ENCODE results near the gene DUSP22.
A peak's percentile ranks its signal among the peaks of the same experiment; 100 is the strongest.

Gene DUSP22

DNA sequence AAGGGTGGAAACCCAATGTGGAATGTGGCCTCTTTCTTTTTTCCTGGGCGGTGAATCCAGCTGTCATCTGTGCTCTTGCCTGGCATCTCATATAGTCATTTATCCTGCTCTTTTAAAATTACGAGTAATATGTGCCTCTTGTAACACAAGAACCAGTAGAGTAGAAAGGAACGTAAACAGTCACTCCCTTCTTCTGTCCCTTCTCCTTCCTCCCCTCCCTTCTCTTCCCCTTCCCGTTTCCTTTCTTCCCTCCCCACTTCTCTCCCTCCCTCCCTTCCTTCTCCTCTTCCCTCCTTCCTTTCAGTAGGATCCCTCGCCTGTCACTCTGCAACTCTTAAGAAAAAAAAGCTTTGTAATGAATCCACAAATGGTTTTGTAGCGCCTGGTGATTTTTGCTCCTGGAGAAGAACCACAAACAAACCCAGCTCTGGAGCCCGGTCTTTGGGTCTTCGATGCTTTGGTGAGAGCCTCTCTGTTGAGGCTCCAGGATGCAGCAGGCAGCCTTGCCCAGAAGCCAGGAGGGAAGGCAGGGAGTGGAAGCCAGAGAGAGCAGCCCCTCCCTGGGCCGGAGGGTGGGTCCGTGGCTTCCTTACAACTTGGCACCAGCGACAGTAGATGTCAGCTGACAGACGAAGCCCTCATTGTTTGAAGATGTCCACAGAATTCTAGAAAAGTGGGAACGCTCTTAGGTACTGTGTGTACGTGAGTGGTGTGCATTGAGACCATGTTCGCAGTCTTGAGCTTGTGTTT is 15.0 kb downstream of the DUSP22 start:
- Mint-ChIP-seq H3K27me3 (no peaks in the 10 kb centered on the region), H3K36me3 (peaks cover 32% of the 10 kb centered on the region), H3K27ac (no peak overlapping the region), H3K9me3 (no peaks in the 10 kb centered on the region), H3K4me3 (no peak overlapping the region), H3K4me1 (peaks cover 36% of the 10 kb centered on the region)
- DNase-seq (ENCODE audit: low spot score in 2 of 2) (no peak), ATAC-seq (ENCODE audit: low read depth) (no peak)

DNA sequence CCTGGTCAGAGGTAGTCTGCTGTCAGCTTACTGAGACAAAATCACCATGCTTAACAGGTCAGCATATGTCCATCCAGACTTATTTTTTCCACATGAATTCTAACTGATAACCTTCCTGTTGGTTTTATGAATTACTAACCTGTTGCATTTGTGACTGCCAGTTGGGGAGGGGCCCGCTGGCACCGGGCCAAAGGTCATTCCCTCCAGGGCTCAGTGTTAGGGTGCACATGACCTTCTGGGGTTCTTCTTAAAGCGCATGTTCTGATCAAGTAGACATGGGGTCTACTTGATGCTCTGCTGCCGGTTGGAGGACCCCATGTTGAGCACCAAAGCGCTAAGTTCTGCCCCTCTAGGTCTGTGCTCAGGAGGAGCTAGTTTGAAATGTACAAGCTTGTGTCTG is 15.6 kb downstream of the DUSP22 start:
- Mint-ChIP-seq H3K4me1 (peaks cover 39% of the 10 kb centered on the region), H3K27me3 (no peaks in the 10 kb centered on the region), H3K9me3 (no peaks in the 10 kb centered on the region), H3K27ac (no peak overlapping the region), H3K36me3 (peaks cover 32% of the 10 kb centered on the region), H3K4me3 (no peak overlapping the region)
- DNase-seq (ENCODE audit: low spot score in 2 of 2): no peak
- no peak for ATAC-seq (ENCODE audit: low read depth)

DNA sequence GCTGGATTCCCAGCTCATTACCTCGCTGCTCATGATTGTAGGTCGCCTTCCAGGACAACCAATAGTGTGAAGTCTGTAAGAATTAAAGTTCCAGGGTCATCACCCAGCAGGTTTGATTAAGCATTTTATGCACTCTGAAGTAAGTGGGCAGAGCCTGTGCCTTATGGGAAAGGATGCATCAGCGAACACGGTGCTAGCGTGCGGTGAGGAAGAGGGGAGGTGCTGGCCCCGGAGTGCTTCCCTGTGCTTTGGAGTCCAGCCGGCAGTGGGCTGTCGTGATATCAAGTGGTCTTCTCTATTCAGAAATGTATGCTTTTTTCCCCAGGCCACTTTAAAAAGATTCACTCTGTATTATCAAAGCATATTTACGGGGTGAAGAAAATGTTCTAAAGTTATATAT is 16.0 kb downstream of the DUSP22 start:
- H3K9me3 Mint-ChIP-seq: no peaks in the 10 kb centered on the region
- no peaks in the 10 kb centered on the region for H3K27me3 Mint-ChIP-seq
- no peak for ATAC-seq (ENCODE audit: low read depth)
- no peak for DNase-seq (ENCODE audit: low spot score in 2 of 2)
- no peak overlapping the region for H3K4me3 Mint-ChIP-seq
- peaks cover 32% of the 10 kb centered on the region for H3K36me3 Mint-ChIP-seq
- H3K4me1 Mint-ChIP-seq: peaks cover 43% of the 10 kb centered on the region
- no peak overlapping the region for H3K27ac Mint-ChIP-seq

DNA sequence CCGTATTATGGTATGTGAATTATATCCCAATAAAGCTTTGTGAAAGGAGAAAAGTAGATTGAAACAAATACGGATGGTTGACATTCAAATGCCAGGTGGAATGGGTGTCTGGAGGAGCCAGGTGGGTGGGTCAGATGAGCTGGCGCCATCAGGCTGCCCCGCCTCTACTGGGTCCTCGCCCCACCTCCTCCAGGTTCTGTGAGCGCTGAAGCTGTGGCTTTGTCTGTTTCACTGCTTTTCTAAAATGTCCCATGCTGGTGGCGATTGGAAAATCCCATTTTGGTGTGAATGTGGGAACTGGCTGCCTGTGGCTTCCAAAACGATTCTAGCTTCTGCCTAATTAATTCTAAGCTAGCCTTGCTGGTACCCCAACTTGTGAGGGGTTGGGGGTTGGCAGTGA is 16.5 kb downstream of the DUSP22 start:
- Mint-ChIP-seq H3K9me3 (no peaks in the 10 kb centered on the region), H3K27me3 (no peaks in the 10 kb centered on the region), H3K4me3 (no peak overlapping the region), H3K4me1 (peaks cover 46% of the 10 kb centered on the region), H3K27ac (no peak overlapping the region), H3K36me3 (peaks cover 32% of the 10 kb centered on the region)
- no peak for ATAC-seq (ENCODE audit: low read depth)
- DNase-seq (ENCODE audit: low spot score in 2 of 2): no peak

DNA sequence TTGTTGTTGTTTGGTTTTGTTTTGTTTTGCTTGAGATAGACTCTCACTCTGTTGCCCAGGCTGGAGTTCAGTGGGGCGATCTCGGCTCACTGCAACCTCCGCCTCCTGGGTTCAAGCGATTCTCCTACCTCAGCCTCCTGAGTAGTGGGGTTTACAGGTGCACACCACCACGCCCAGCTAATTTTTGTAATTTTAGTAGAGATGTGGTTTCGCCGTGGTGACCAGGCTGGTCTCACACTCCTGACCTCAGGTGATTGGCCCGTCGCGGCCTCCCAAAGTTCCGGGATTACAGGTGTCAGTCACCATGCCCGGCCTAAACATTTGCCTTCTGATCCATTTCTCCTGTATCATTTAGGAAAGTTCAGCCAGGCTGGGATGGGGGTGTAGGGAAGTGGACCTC is 17.7 kb downstream of the DUSP22 start:
- H3K4me3 Mint-ChIP-seq: no peak overlapping the region
- no peak for ATAC-seq (ENCODE audit: low read depth)

DNA sequence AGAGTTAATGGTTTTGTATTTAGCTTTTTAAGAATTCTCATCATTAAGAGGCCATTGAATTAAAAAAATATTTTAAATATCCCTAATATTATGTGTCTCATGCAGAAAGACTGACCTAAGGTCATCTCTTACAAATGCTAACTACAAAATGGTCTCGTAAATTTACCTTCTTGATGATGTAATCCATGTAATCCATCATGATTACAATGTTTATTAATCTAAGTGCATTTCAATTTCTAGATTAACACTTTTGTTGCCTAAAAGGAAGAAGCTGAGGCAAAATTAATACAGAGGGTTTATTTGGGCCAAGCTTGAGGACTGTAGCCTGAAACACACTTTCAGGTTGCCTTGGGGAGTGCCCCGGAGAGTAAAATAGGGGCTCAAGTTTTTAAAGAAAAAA is 18.4 kb downstream of the DUSP22 start:
- Mint-ChIP-seq H3K4me1 (peaks cover 52% of the 10 kb centered on the region), H3K27me3 (no peaks in the 10 kb centered on the region), H3K9me3 (no peaks in the 10 kb centered on the region), H3K27ac (peak overlapping the region; percentile 93), H3K36me3 (peaks cover 33% of the 10 kb centered on the region), H3K4me3 (no peak overlapping the region)
- ATAC-seq (ENCODE audit: low read depth) (no peak), DNase-seq (ENCODE audit: low spot score in 2 of 2) (no peak)

More for the DNA sequence above, 17.7 kb downstream of the DUSP22 start:
- DNase-seq (ENCODE audit: low spot score in 2 of 2): no peak
- peaks cover 48% of the 10 kb centered on the region for H3K4me1 Mint-ChIP-seq
- no peaks in the 10 kb centered on the region for H3K9me3 Mint-ChIP-seq
- peaks cover 29% of the 10 kb centered on the region for H3K36me3 Mint-ChIP-seq
- H3K27ac Mint-ChIP-seq: peak overlapping the region; percentile 93
- no peaks in the 10 kb centered on the region for H3K27me3 Mint-ChIP-seq

DNA sequence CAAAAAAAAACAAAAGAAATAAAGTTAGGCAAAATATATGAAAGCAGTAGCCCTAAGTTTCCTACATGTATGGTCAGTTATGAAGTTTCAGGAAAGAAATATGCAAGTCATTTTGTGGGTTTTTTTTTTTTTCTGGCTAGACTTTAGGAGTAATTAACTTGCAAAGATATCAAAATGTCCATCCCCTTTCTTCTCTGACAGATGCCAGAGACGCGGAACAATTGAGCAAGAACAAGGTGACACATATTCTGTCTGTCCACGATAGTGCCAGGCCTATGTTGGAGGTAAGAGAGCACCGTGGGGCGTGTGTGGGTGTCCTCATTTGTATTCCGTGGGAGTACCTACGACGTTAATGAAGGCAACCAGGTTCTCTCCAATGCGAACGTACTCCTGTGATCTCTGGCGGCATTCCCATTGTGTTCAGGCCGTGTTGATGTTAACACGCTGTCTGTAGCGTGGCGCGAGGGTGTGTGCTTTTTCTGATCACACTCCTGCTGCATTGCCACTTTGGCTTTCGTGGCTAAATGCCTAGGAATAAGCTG is 19.5 kb downstream of the DUSP22 start:
- peak overlapping the region; percentile 24 for H3K4me3 Mint-ChIP-seq
- peaks cover 57% of the 10 kb centered on the region for H3K4me1 Mint-ChIP-seq

DNA sequence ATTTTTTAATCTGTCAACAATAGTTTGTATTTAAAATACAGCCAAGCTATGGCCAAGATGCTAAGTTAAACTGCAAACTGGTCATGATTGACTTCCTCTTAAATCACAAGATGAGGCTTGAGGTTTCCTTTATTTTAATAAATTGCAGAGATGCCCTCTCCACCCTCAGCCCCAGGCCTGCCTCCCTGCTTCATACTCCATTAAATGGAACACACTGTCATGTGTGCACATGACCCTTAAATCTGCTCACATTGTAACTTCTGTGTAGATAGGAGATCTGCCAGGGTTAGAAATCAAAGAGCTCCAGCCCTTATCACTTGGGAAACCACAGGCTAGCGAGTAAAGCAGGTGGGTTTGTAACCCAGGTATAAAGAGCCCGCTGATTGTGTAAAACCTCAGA is 20.8 kb downstream of the DUSP22 start:
- Mint-ChIP-seq H3K27ac (peak overlapping the region; percentile 93), H3K36me3 (peaks cover 29% of the 10 kb centered on the region), H3K27me3 (no peaks in the 10 kb centered on the region), H3K4me3 (peak overlapping the region; percentile 42), H3K4me1 (peaks cover 68% of the 10 kb centered on the region), H3K9me3 (no peaks in the 10 kb centered on the region)
- ATAC-seq (ENCODE audit: low read depth): peak; percentile 89
- DNase-seq (ENCODE audit: low spot score in 2 of 2): peak in 1 of 2 donors; percentile 57

More for the DNA sequence above, 19.5 kb downstream of the DUSP22 start:
- H3K27me3 Mint-ChIP-seq: no peaks in the 10 kb centered on the region
- DNase-seq (ENCODE audit: low spot score in 2 of 2) (no peak), ATAC-seq (ENCODE audit: low read depth) (no peak)
- peaks cover 34% of the 10 kb centered on the region for H3K36me3 Mint-ChIP-seq
- no peaks in the 10 kb centered on the region for H3K9me3 Mint-ChIP-seq
- H3K27ac Mint-ChIP-seq: peak overlapping the region; percentile 93

DNA sequence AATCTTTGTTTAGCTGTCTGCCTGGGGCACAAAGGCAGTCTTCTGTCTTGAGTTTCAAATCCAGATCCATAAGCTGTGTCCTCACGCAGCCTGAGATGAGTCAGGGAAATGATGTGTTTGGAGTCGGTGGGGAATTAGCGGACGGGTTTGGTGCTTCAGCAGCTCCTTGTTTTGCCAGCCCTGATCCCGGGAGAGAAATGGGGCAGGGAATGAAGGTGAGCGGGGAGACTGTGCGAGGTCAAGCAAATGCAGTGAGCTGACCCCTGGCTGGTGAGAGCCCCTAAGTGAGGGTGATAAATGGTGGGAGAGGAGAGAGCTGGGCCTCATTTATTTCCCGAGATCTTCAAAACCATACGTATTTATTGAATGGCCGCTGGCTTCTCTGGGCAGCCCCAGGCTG is 21.6 kb downstream of the DUSP22 start:
- DNase-seq (ENCODE audit: low spot score in 2 of 2) (no peak), ATAC-seq (ENCODE audit: low read depth) (no peak)
- Mint-ChIP-seq H3K4me3 (no peak overlapping the region), H3K27me3 (no peaks in the 10 kb centered on the region), H3K9me3 (no peaks in the 10 kb centered on the region), H3K36me3 (peaks cover 28% of the 10 kb centered on the region), H3K4me1 (peaks cover 71% of the 10 kb centered on the region), H3K27ac (peak overlapping the region; percentile 93)

DNA sequence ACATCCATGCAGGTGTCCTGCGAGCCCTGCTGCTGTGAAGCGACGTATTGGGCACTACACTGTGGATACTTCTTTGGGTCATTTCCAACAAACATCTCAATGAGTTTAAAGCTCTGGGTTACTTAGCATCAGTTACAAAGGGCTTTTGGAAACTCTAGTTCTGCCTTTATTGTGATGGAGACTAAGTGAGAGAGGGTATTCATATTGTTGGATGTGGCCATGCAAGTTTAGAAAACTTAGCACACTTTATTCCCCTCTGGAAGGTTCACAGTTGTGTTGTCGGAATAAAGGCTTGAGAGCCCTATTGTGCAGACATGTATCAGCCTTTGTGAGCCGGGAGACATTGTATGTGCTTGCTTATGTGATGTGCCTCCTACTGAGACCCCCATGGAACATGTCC is 22.1 kb downstream of the DUSP22 start:
- Mint-ChIP-seq H3K4me3 (no peak overlapping the region), H3K27ac (peak overlapping the region; percentile 93), H3K9me3 (no peaks in the 10 kb centered on the region), H3K4me1 (peaks cover 72% of the 10 kb centered on the region), H3K27me3 (no peaks in the 10 kb centered on the region), H3K36me3 (peaks cover 28% of the 10 kb centered on the region)
- DNase-seq (ENCODE audit: low spot score in 2 of 2) (no peak), ATAC-seq (ENCODE audit: low read depth) (no peak)

DNA sequence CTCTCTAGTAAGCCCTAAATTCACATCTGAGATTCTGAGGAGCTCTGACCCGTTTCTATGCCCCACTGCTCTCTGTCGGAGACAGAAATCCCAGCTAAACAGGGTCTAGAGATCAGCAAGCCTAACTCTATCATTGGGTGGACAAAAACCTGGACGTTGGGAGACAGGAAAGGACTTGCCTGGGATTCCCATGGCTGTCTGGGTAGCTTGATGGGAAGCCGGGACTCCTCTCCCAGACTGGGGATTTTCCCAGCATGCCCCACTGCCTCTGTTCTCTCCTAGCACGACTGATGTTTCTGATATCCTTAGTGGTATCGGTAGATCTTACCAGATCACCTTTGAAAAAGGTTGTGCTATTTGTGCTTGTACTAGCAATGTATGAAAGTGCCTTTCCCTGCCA is 22.9 kb downstream of the DUSP22 start:
- DNase-seq (ENCODE audit: low spot score in 2 of 2) (no peak), ATAC-seq (ENCODE audit: low read depth) (no peak)
- H3K4me3 Mint-ChIP-seq: no peak overlapping the region
- H3K27ac Mint-ChIP-seq: peak overlapping the region; percentile 93
- no peaks in the 10 kb centered on the region for H3K9me3 Mint-ChIP-seq
- H3K27me3 Mint-ChIP-seq: no peaks in the 10 kb centered on the region
- H3K36me3 Mint-ChIP-seq: peaks cover 22% of the 10 kb centered on the region
- H3K4me1 Mint-ChIP-seq: peaks cover 67% of the 10 kb centered on the region

DNA sequence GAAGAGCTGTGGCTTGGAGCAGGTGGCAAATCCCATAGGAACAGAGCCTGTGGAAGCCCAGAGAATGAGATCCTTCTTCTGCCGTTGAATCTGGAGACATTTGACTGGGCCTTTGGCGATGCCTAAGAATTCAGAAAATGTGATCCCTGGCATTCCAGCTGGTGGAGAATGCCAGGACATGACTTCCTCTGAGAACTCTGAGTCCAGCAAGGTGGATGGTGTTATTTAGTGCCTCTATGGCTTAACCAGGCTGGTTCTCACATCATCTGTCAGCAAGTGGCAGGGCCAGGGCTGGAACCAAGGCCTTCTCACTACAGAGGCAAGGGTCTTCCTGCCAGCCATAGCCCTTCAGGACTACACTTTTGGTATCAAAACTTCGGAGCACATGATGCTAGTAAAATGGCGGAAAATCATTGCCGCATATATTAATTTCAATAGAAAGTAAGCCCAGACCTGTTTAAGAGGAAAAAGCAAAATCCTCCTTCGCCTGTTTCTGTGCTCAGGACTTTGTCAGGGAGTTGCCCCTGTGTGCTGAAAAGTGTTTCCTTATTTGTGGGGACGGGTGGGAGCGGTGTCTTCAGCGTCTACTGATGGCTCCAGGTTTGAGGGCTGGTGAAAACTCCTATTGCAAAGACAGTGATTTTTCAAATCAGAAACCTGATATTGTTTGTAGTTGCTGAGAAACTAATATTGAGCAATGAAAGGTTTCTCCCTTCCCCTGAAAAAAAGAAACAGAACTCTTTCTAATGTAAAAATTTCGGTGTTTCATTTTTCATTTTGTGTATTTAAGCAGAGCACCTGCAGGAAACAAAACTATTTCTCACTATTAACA is 23.9 kb downstream of the DUSP22 start:
- H3K36me3 Mint-ChIP-seq: peaks cover 16% of the 10 kb centered on the region
- no peak for ATAC-seq (ENCODE audit: low read depth)
- DNase-seq (ENCODE audit: low spot score in 2 of 2): no peak
- peaks cover 60% of the 10 kb centered on the region for H3K4me1 Mint-ChIP-seq
- H3K27ac Mint-ChIP-seq: peak overlapping the region; percentile 93
- no peaks in the 10 kb centered on the region for H3K9me3 Mint-ChIP-seq
- no peaks in the 10 kb centered on the region for H3K27me3 Mint-ChIP-seq
- H3K4me3 Mint-ChIP-seq: no peak overlapping the region

DNA sequence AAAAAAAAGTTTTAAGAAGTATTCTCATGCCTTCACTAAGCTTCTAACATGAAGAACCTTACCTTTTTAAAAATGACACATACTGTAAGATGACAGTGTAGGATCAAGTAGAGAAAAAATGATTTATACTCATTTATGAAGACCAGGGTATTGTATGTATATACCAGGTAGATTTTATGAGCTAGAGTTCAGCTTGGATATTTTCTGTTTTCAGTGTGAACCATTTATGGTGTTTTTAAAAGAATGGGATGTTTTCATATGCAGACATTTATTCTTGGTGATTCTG is 24.4 kb downstream of the DUSP22 start:
- peak overlapping the region; percentile 93 for H3K27ac Mint-ChIP-seq
- no peaks in the 10 kb centered on the region for H3K9me3 Mint-ChIP-seq
- H3K27me3 Mint-ChIP-seq: no peaks in the 10 kb centered on the region
- peaks cover 15% of the 10 kb centered on the region for H3K36me3 Mint-ChIP-seq
- ATAC-seq (ENCODE audit: low read depth) (no peak), DNase-seq (ENCODE audit: low spot score in 2 of 2) (no peak)
- H3K4me1 Mint-ChIP-seq: peaks cover 58% of the 10 kb centered on the region
- H3K4me3 Mint-ChIP-seq: peak overlapping the region; percentile 61

DNA sequence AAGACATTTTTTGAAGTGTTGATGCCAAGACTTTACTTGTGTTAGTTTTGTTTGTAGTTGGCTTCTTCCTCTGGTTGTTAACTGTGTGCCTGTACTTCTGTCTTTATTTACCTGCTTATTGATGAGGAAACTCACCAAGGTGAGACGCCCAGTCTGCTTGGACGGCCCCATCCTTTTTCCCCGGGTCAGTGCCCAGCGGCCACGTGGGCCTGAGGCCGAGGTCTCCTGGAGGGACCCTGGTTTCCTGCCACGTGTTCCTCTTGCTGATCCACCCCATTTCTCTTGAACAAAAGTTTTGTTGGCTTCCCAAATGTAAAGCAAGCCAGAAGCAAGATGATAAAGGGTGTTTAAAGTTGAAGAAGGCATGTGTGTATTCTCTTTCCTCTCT is 24.8 kb downstream of the DUSP22 start:
- peak overlapping the region; percentile 93 for H3K27ac Mint-ChIP-seq
- H3K4me1 Mint-ChIP-seq: peaks cover 55% of the 10 kb centered on the region
- DNase-seq (ENCODE audit: low spot score in 2 of 2) (no peak), ATAC-seq (ENCODE audit: low read depth) (no peak)
- H3K9me3 Mint-ChIP-seq: no peaks in the 10 kb centered on the region
- peak overlapping the region; percentile 61 for H3K4me3 Mint-ChIP-seq
- H3K36me3 Mint-ChIP-seq: peaks cover 12% of the 10 kb centered on the region
- no peaks in the 10 kb centered on the region for H3K27me3 Mint-ChIP-seq

All from memory B cell (primary cell).